SU-DHL-6 (cell line): ENCODE data around the gene AHI1.

ENCODE experiments used
- H2AFZ ChIP-seq: fragments of 200-600 bp; sonication (generic); 2 replicates; pipeline ENCODE4 v1.6.1; 2014; ENCODE audit warnings: low read depth, mild to moderate bottlenecking, moderate library complexity, mixed read lengths, antibody characterized with exemption, low read length; ENCODE audit not compliant: severe bottlenecking
- H3F3A ChIP-seq: fragments of 200-600 bp; shearing (Covaris generic); 2 replicates; pipeline ENCODE4 v1.6.0; 2016; ENCODE audit warnings: antibody characterized with exemption, mild to moderate bottlenecking; ENCODE audit not compliant: insufficient read depth
- H3K27ac ChIP-seq: fragments of 200-600 bp; sonication (generic); 2 replicates; pipeline ENCODE4 v1.5.1; 2016; ENCODE audit warnings: low read depth, mild to moderate bottlenecking, low read length, moderate library complexity, mixed read lengths
- H3K27me3 ChIP-seq: fragments of 200-600 bp; sonication (generic), shearing (Covaris generic); 2 replicates; pipeline ENCODE4 v1.6.0; 2014; ENCODE audit warnings: mild to moderate bottlenecking, low read length
- H3K36me3 ChIP-seq: fragments of 200-600 bp; sonication (generic); 2 replicates; pipeline ENCODE4 v1.6.1; 2014; ENCODE audit warnings: mild to moderate bottlenecking, low read length, mixed read lengths
- H3K4me2 ChIP-seq: fragments of 300-600, 200-600 bp; shearing (Covaris generic), sonication (generic); 2 replicates; pipeline ENCODE4 v1.6.0; 2014; ENCODE audit warnings: low read length, low read depth, mild to moderate bottlenecking; ENCODE audit not compliant: poor library complexity, severe bottlenecking
- H3K4me3 ChIP-seq: fragments of 200-600 bp; sonication (generic); 2 replicates; pipeline ENCODE4 v1.5.1; 2014; ENCODE audit warnings: antibody characterized with exemption, low read length, mild to moderate bottlenecking, mixed read lengths; ENCODE audit not compliant: insufficient read depth, poor library complexity, severe bottlenecking
- H3K79me2 ChIP-seq: fragments of 200-600 bp; sonication (generic); 2 replicates; pipeline ENCODE4 v1.6.1; 2014; ENCODE audit warnings: mild to moderate bottlenecking, low read length, moderate library complexity; ENCODE audit not compliant: insufficient read depth
- H3K9ac ChIP-seq: fragments of 200-600 bp; sonication (generic); 2 replicates; pipeline ENCODE4 v1.7.0; 2014; ENCODE audit warnings: mild to moderate bottlenecking, low read length
- H3K9me2 ChIP-seq: fragments of 200-600 bp; sonication (generic); replicated peaks from 2 replicates; pipeline ENCODE4 v1.6.1; 2014; ENCODE audit warnings: low read length; ENCODE audit not compliant: insufficient read depth
- H3K9me3 ChIP-seq: fragments of 200-600 bp; sonication (generic); 2 replicates; pipeline ENCODE4 v1.6.1; 2014; ENCODE audit warnings: low read length, mixed read lengths; ENCODE audit not compliant: insufficient read depth
- H4K20me1 ChIP-seq: fragments of 200-600 bp; sonication (generic); 2 replicates; pipeline ENCODE4 v1.6.1; 2014; ENCODE audit warnings: low read depth, mild to moderate bottlenecking, antibody characterized with exemption, low read length, moderate library complexity, mixed read lengths
- EZH2phosphoT487 ChIP-seq: fragments of 200-600 bp; sonication (generic), shearing (Covaris generic); conservative IDR thresholded peaks from 2 replicates; pipeline ENCODE4 v1.6.1; 2018; ENCODE audit warnings: mild to moderate bottlenecking, antibody characterized with exemption, low read length, moderate library complexity, mixed read lengths
- TF ChIP-seq, protein P1 (sequence below): fragments of 200-600 bp; sonication (generic); IDR thresholded peaks from one replicate; pipeline ENCODE4 v1.5.1; 2017; ENCODE audit warnings: antibody characterized with exemption, mild to moderate bottlenecking, low read length, moderate library complexity; ENCODE audit not compliant: insufficient read depth, poor library complexity, severe bottlenecking

The AHI1 gene

DNA sequence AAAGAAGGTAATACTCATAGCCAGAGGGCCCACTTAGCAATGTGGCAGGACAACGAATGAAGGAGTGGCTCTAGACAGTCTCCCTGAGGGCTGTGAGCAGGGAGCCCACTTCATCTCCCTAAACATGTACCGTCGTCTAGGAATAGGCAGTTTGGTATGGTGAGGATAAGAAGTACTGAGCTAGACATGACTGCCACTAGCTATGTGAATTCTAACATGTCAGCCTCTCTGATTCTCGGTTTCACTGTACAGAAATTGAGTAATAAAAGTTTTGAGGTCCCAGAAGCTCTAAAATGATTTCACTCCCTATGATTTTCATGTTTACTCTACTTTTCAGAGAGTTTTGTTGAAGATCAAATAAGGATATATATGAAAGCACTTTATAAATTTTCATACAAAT lies 107.1 kb downstream of the AHI1 start:
- Histone ChIP-seq H2AFZ (no peak overlapping the region), H4K20me1 (no peaks in the 10 kb centered on the region), H3K4me2 (no peak overlapping the region), H3F3A (no peaks in the 10 kb centered on the region), H3K79me2 (no peaks in the 10 kb centered on the region), H3K9me2 (no peaks in the 10 kb centered on the region), H3K9ac (no peak overlapping the region), H3K27me3 (no peaks in the 10 kb centered on the region), H3K4me3 (no peak overlapping the region), H3K36me3 (no peaks in the 10 kb centered on the region), H3K9me3 (no peaks in the 10 kb centered on the region), H3K27ac (no peak overlapping the region)
- TF ChIP-seq, protein P1, sequence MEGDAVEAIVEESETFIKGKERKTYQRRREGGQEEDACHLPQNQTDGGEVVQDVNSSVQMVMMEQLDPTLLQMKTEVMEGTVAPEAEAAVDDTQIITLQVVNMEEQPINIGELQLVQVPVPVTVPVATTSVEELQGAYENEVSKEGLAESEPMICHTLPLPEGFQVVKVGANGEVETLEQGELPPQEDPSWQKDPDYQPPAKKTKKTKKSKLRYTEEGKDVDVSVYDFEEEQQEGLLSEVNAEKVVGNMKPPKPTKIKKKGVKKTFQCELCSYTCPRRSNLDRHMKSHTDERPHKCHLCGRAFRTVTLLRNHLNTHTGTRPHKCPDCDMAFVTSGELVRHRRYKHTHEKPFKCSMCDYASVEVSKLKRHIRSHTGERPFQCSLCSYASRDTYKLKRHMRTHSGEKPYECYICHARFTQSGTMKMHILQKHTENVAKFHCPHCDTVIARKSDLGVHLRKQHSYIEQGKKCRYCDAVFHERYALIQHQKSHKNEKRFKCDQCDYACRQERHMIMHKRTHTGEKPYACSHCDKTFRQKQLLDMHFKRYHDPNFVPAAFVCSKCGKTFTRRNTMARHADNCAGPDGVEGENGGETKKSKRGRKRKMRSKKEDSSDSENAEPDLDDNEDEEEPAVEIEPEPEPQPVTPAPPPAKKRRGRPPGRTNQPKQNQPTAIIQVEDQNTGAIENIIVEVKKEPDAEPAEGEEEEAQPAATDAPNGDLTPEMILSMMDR: no peak
- no peak for TF ChIP-seq EZH2phosphoT487

DNA sequence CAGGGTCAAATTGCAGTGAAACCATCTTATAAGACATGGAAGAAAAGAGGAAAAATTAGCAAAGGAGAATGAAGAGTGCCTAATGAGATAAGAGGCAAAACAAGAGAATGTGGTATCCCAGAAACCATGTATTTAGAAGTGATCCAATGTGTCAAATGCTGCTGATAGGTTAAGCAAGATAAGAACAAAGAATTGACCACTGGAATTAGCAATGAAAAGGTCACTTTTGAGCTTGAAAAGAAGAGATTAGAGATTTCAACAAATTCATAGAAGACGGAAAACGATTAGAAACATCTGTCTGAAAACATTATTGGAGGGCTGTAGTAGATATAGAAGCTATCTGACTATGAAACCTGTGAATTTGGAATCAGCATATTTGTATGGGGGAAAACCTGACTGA lies 112.2 kb downstream of the AHI1 start:
- no peak overlapping the region for H3K27ac ChIP-seq
- no peaks in the 10 kb centered on the region for H3K27me3 ChIP-seq
- H3K36me3 ChIP-seq: no peaks in the 10 kb centered on the region
- no peaks in the 10 kb centered on the region for H3K79me2 ChIP-seq
- TF ChIP-seq EZH2phosphoT487: no peak
- TF ChIP-seq, protein P1: no peak
- no peaks in the 10 kb centered on the region for H3K9me3 ChIP-seq
- H3K9ac ChIP-seq: no peak overlapping the region
- no peak overlapping the region for H3K4me2 ChIP-seq
- no peaks in the 10 kb centered on the region for H3F3A ChIP-seq
- no peak overlapping the region for H3K4me3 ChIP-seq
- H2AFZ ChIP-seq: no peak overlapping the region
- no peaks in the 10 kb centered on the region for H3K9me2 ChIP-seq
- H4K20me1 ChIP-seq: no peaks in the 10 kb centered on the region

DNA sequence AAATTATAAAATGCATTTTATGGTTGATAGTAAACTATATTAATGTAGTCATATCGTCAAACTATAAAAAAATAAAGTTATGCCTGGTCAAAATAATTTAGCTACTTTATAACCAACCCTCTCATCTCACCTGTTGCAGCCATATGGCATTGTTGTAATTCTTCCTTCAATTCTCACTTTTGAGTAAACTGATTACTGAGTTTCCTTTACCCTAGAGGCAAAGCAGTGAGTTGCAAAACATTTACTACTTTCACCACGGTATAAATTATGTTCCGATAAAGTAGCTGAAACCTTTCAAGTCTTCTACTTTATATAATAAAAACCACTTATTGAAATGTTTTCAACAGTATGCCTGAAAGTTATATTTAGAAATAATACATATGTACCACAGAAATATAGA lies 113.8 kb downstream of the AHI1 start:
- no peak for TF ChIP-seq EZH2phosphoT487
- TF ChIP-seq, protein P1: no peak

DNA sequence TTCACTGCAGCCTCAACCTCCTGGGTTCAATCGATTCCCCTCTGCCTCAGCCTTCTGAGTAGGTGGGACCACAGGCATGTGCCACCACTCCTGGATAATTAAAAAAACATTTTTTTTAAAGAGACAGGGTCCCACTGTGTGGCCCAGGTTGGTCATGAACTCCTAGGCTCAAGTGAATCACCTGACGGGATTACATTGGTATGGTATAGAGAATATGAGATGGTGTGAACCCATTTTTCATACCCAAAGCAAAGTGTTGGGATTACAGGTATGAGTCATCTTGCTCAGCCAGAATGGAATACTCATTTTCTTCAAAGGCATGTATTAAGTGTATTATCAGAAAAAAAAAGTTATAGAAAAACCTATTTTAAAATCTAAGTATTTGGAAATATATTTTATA lies 114.2 kb downstream of the AHI1 start:
- Histone ChIP-seq H3K27ac (no peak overlapping the region), H3K4me2 (no peak overlapping the region), H3F3A (no peaks in the 10 kb centered on the region), H3K9me3 (no peaks in the 10 kb centered on the region), H4K20me1 (no peaks in the 10 kb centered on the region), H3K9ac (no peak overlapping the region), H3K27me3 (no peaks in the 10 kb centered on the region), H3K79me2 (no peaks in the 10 kb centered on the region), H3K4me3 (no peak overlapping the region), H3K36me3 (no peaks in the 10 kb centered on the region), H3K9me2 (no peaks in the 10 kb centered on the region), H2AFZ (no peak overlapping the region)
- TF ChIP-seq EZH2phosphoT487: no peak
- TF ChIP-seq, protein P1: no peak

More for the DNA sequence above, 113.8 kb downstream of the AHI1 start:
- no peaks in the 10 kb centered on the region for H3F3A ChIP-seq
- H3K79me2 ChIP-seq: no peaks in the 10 kb centered on the region
- no peak overlapping the region for H3K4me2 ChIP-seq
- H2AFZ ChIP-seq: no peak overlapping the region
- no peak overlapping the region for H3K9ac ChIP-seq
- H3K9me2 ChIP-seq: no peaks in the 10 kb centered on the region
- H3K36me3 ChIP-seq: no peaks in the 10 kb centered on the region
- no peaks in the 10 kb centered on the region for H4K20me1 ChIP-seq
- no peaks in the 10 kb centered on the region for H3K9me3 ChIP-seq
- no peak overlapping the region for H3K4me3 ChIP-seq
- no peaks in the 10 kb centered on the region for H3K27me3 ChIP-seq
- no peak overlapping the region for H3K27ac ChIP-seq
